WTC11 (cell line): ENCODE measurements around the gene SLC25A51. TPM values are rescaled to one million over a fixed set of nuclear protein-coding genes. Genes with fewer than 3 reads are reported as not detected.
"Not testable (repeated sequence)": the region's sequence is repeated elsewhere in the genome, so short reads cannot be mapped to it uniquely, and the experiment has no call there.

Experiments
- ATAC-seq: fragments of 200-7000 bp; cut with Tn5 transposase; 2 replicates; pipeline ENCODE4 v1.10.0; 2021; ENCODE audit warnings: mild to moderate bottlenecking, moderate library complexity
- CTCF ChIA-PET: fragments of 300-600 bp; sonication (Branson Sonifier 250); formaldehyde crosslinking; loops from one replicate; lab custom pipeline; 2021; ENCODE audit warnings: antibody characterized with exemption; lab: Charles Lee
- POLR2A ChIA-PET: fragments of 350-600 bp; sonication (Branson Sonifier 250); formaldehyde crosslinking; loops from one replicate; lab custom pipeline; 2021; ENCODE audit warnings: antibody characterized with exemption; lab: Charles Lee
- DNase-seq: peaks from one replicate; pipeline ENCODE4 v3.0.0; 2021; ENCODE audit warnings: low spot score
- H3K27ac Mint-ChIP-seq: 2 replicates; pipeline ENCODE4 v1.8.0; 2021; ENCODE audit warnings: mixed read lengths
- H3K27me3 Mint-ChIP-seq: 2 replicates; pipeline ENCODE4 v1.8.0; 2021; ENCODE audit warnings: low read depth, mild to moderate bottlenecking, moderate library complexity, mixed read lengths
- H3K36me3 Mint-ChIP-seq: 2 replicates; pipeline ENCODE4 v1.8.0; 2021; ENCODE audit warnings: mixed read lengths
- H3K4me1 Mint-ChIP-seq: 2 replicates; pipeline ENCODE4 v1.8.0; 2022; ENCODE audit warnings: mixed read lengths
- H3K4me3 Mint-ChIP-seq: 2 replicates; pipeline ENCODE4 v1.8.0; 2021; ENCODE audit warnings: mild to moderate bottlenecking, moderate library complexity, mixed read lengths
- H3K9me3 Mint-ChIP-seq: 2 replicates; pipeline ENCODE4 v1.8.0; 2021; ENCODE audit warnings: mixed read lengths
- AFF4 ChIP-seq: sonication (generic); formaldehyde crosslinking; IDR thresholded peaks from 2 replicates; pipeline ENCODE4 v1.8.1; 2023; ENCODE audit warnings: mild to moderate bottlenecking, missing genetic modification reagents, borderline replicate concordance
- ARID4B ChIP-seq: sonication (generic); formaldehyde crosslinking; IDR thresholded peaks from 2 replicates; pipeline ENCODE4 v1.8.0; 2023; ENCODE audit warnings: missing genetic modification reagents, mild to moderate bottlenecking, borderline replicate concordance
- ATF1 ChIP-seq: sonication (generic); formaldehyde crosslinking; IDR thresholded peaks from 2 replicates; pipeline ENCODE4 v1.8.1; 2023; ENCODE audit warnings: mild to moderate bottlenecking, moderate library complexity, missing genetic modification reagents
- CREM ChIP-seq: sonication (generic); formaldehyde crosslinking; IDR thresholded peaks from 2 replicates; pipeline ENCODE4 v1.8.1; 2022; ENCODE audit warnings: mild to moderate bottlenecking, missing genetic modification reagents, moderate library complexity
- E2F5 ChIP-seq: sonication (generic); formaldehyde crosslinking; IDR thresholded peaks from 2 replicates; pipeline ENCODE4 v1.8.1; 2022; ENCODE audit warnings: mild to moderate bottlenecking, moderate library complexity, missing genetic modification reagents
- EMX1 ChIP-seq: fragments of 250-450 bp; sonication (Bioruptor Pico); IDR thresholded peaks from 2 replicates; pipeline ENCODE4 v1.8.0; 2021; ENCODE audit warnings: mild to moderate bottlenecking
- JUN ChIP-seq: sonication (generic); formaldehyde crosslinking; IDR thresholded peaks from 2 replicates; pipeline ENCODE4 v1.8.0; 2023; ENCODE audit warnings: mild to moderate bottlenecking, missing genetic modification reagents
- MYBL2 ChIP-seq: sonication (generic); formaldehyde crosslinking; IDR thresholded peaks from 2 replicates; pipeline ENCODE4 v1.8.1; 2023; ENCODE audit warnings: mild to moderate bottlenecking, moderate library complexity, missing genetic modification reagents
- NR3C1 ChIP-seq: sonication (generic); formaldehyde crosslinking; conservative IDR thresholded peaks from 2 replicates; pipeline ENCODE4 v1.8.1; 2023; ENCODE audit warnings: low read depth, mild to moderate bottlenecking, missing genetic modification reagents
- TEAD1 ChIP-seq: sonication (generic); formaldehyde crosslinking; IDR thresholded peaks from 2 replicates; pipeline ENCODE4 v1.8.0; 2022; ENCODE audit warnings: mild to moderate bottlenecking, missing genetic modification reagents
- ZMAT4 ChIP-seq: fragments of 250-450 bp; sonication (Bioruptor Pico); IDR thresholded peaks from 2 replicates; pipeline ENCODE4 v1.9.0; 2021; ENCODE audit warnings: mild to moderate bottlenecking
- ZNF219 ChIP-seq: sonication (generic); formaldehyde crosslinking; IDR thresholded peaks from 2 replicates; pipeline ENCODE4 v1.8.0; 2023; ENCODE audit warnings: missing genetic modification reagents, mild to moderate bottlenecking, borderline replicate concordance
- ZNF232 ChIP-seq: sonication (generic); formaldehyde crosslinking; IDR thresholded peaks from 2 replicates; pipeline ENCODE4 v1.8.0; 2022; ENCODE audit warnings: mild to moderate bottlenecking, missing genetic modification reagents
- ZNF263 ChIP-seq: sonication (generic); formaldehyde crosslinking; IDR thresholded peaks from 2 replicates; pipeline ENCODE4 v1.8.1; 2022; ENCODE audit warnings: low read depth, mild to moderate bottlenecking, moderate library complexity, missing genetic modification reagents
- ZNF512 ChIP-seq: sonication (generic); formaldehyde crosslinking; IDR thresholded peaks from 2 replicates; pipeline ENCODE4 v1.8.1; 2022; ENCODE audit warnings: missing genetic modification reagents, borderline replicate concordance
- total RNA-seq: library from RNA; stranded (reverse); gene quantifications from 3 replicates; pipeline ENCODE4 v1.2.3, GENCODE V29; 2021

Gene SLC25A51
- total RNA-seq, 1 experiment from 2014 or later: 15.4 TPM

- H3K27me3 Mint-ChIP-seq: peaks cover under 1% of the 10 kb centered on the region; the same call in 1 of the 2 replicates
- 0 out of 2 replicates have a peak, but pooled peaks cover 3% of the 10 kb centered on the region for H3K4me1 Mint-ChIP-seq
- DNase-seq: no peak
- CTCF ChIA-PET: interaction anchor here (1.6 to 2.1 kb wide), 2 partner anchors 175 to 353 kb away, joined by 4 to 7 read pairs; no protein-coding TSS in a partner anchor
- POLR2A ChIA-PET: no interaction called here
- H3K36me3 Mint-ChIP-seq: no peaks in the 10 kb centered on the region
- no peak for ATAC-seq
- H3K4me3 Mint-ChIP-seq: no peak overlapping the region
- H3K27ac Mint-ChIP-seq: no peak overlapping the region
- no peaks in the 10 kb centered on the region for H3K9me3 Mint-ChIP-seq
- TF ChIP-seq ARID4B (no peak), TEAD1 (no peak), ZNF219 (CRISPR knock-in tag) (no peak), ATF1 (CRISPR knock-in tag) (no peak), CREM (CRISPR knock-in tag) (no peak), EMX1 (CRISPR knock-in tag) (no peak), JUN (CRISPR knock-in tag) (no peak), ZNF263 (CRISPR knock-in tag) (no peak)
These were observed 7.3 kb upstream of the SLC25A51 start for GRCh38 chr9:37911271-37911681.

GRCh38 chr9:37910271-37910670 lies 6.3 kb upstream of the SLC25A51 start:
- no peak for TF ChIP-seq AFF4
- no peak for TF ChIP-seq MYBL2 (CRISPR knock-in tag)
- TF ChIP-seq ZMAT4 (CRISPR knock-in tag): no peak
- TF ChIP-seq E2F5: no peak
- TF ChIP-seq ZNF232 (CRISPR knock-in tag): no peak
- TF ChIP-seq ZNF512: no peak
- no peak for TF ChIP-seq NR3C1 (CRISPR knock-in tag)
- TF ChIP-seq ATF1 (CRISPR knock-in tag): no peak
- TF ChIP-seq JUN (CRISPR knock-in tag): no peak
- TF ChIP-seq ARID4B: no peak
- no peaks in the 10 kb centered on the region for H3K36me3 Mint-ChIP-seq
- no peak overlapping the region for H3K4me3 Mint-ChIP-seq
- ChIA-PET CTCF (interaction anchor here (1.6 to 2.1 kb wide), 2 partner anchors 176 to 354 kb away, joined by 4 to 7 read pairs; no protein-coding TSS in a partner anchor), POLR2A (no interaction called here)
- ATAC-seq (no peak), DNase-seq (no peak)
- H3K4me1 Mint-ChIP-seq: peaks cover 4% of the 10 kb centered on the region
- no peaks in the 10 kb centered on the region for H3K9me3 Mint-ChIP-seq
- H3K27me3 Mint-ChIP-seq: peaks cover 4% of the 10 kb centered on the region; the same call in 1 of the 2 replicates
- H3K27ac Mint-ChIP-seq: no peak overlapping the region

- POLR2A ChIA-PET, H3K27me3 Mint-ChIP-seq, H3K27ac Mint-ChIP-seq, H3K9me3 Mint-ChIP-seq, DNase-seq, H3K4me1 Mint-ChIP-seq, ATAC-seq, H3K36me3 Mint-ChIP-seq, H3K4me3 Mint-ChIP-seq: not testable (repeated sequence)
- CTCF ChIA-PET: interaction anchor here (1.3 to 1.6 kb wide), 2 partner anchors 177 to 178 kb away, joined by 4 read pairs; no protein-coding TSS in a partner anchor
These were observed 5.9 kb upstream of the SLC25A51 start for GRCh38 chr9:37909836-37910235.
